ENCODE results near the gene TFF3.

Gene TFF3

DNA sequence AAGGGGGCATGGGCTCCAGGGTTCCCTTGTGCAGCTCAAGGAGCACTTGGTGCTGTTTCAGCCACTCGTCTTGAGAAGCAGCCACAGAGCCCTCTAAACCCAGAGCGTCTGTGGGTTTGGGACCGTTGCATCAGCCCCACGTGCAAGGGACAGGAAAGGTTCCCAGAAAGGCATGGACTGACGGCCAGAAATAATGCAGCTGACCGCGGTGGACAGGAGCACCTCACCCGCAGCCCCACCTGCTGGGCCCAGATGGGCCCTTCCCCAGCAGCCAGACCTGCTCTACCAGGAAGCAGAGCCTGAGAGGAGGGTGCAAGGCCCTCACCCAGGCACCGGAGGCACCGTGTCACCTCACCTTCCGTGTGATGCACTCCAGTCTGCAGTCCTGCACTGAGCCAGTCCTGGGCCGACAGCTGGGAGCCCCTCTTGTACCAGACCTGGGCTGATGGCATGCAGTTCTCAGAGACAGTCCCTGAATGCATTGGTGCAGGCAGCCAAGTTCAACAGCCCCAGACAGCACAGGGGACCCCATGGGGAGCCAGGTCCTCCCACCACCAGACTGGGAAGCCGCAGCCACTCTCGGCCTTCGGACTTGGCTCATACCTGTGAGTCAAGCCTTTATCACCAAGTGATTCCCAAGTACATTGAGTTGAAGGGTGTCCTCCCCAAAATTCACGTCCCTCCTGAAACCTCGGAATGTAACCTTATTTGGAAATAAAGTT, 4.8 kb upstream of the TFF3 start:
- DNase-seq = no peak

DNA sequence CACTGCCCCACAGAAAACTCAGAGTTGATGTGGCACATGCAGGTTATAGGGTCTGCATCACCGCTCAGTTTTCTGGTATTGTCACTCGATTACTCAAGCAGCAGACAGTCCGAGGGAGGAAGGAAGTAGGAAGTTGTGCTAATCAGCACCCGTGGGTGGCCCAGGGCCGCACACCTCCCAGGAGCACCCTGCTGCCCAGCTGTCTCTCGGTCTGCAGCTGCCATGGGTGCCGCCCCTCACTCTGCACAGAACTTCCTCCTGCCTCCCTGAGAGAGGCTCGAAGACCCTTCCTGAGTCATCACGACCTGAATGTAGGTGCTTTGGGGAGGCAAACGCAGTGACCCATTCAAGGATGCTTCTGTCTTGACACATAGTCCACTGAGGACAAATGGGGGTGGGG, 4.2 kb upstream of the TFF3 start:
- DNase-seq = no peak

DNA sequence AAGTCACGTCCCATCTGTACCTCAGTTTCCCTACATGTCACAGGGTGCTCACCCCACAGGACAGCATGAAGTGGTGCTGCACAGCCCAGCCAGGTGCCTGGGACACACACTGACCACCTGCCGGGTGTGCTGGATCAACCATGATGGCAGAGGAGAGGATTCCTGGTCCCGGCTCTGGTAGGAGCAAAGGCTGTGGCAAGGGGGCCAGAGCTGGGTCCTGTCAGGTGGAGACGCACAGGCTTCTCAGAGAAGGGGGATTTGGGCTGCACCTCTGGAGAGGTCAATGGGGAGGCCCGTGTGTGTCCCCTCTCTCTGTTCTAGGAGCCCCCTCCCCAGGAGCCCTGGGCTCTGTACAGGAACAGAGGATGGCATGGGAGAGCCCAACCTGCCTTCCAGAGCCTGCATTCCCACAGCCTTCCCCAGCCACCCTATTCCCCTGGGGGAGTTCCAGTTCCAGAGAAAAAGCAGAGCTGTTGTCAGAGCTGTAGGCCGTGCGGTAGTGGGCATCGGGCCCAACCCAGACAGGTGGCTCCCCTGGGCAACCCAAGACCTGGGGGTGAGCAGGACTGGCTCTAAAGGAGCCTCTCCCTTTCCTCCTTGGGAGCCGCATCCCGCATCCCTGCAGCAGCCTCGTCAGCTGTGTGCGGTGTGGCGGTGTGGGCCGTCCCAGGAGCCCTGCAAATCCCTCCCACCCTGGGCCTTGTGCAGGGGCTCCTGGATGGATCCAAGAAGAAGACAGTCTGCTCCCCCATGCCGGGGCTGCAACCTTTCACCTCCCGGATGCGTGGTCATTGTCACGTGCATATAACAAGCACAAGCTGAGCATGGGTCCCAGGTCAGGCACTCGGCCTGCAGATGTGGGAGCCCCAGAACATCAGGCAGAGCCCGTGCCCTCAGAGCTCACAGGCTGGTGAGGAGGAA, 2.9 kb upstream of the TFF3 start:
- peak; percentile 75 for DNase-seq

DNA sequence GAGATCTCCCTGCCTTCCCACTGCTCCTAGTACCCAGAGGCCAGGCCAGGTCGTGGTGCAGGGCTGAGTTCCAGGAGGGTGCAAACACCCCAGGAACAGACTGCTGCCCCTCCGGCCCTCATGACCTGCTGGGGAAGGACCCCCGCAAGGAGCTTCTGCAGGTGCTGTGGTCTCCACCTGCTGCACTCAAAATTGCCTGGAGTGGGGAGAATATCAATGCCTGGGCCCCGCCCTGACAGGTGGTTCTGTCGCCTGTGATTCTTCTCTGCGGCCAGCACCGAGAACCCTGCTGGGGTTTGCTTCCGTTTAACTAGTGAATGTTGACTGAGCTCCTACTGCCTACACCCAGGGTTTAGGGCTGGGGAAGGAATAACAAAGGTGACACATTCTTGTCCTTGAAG, 2.1 kb upstream of the TFF3 start:
- peak; percentile 94 for DNase-seq

DNA sequence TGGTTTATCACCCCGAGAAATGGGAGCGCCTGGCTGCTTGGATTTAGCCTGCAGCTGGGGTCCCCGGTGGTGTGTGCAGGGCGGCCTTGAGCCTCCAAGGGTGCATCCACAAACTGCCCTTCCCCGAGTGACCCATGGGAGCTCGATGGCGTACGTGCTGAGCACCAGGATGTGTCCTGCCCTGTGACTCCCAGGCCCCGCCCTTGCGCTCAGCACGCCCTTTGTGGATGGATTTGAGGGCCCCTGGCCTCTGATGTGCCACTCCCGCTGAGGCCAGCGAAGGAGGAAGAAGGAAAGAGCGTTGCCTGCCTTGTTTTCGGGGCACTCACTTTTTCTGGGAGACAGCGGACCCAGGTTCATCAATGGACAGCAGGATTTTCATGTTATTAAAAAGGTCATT, 1.7 kb upstream of the TFF3 start:
- peak; percentile 68 for DNase-seq

DNA sequence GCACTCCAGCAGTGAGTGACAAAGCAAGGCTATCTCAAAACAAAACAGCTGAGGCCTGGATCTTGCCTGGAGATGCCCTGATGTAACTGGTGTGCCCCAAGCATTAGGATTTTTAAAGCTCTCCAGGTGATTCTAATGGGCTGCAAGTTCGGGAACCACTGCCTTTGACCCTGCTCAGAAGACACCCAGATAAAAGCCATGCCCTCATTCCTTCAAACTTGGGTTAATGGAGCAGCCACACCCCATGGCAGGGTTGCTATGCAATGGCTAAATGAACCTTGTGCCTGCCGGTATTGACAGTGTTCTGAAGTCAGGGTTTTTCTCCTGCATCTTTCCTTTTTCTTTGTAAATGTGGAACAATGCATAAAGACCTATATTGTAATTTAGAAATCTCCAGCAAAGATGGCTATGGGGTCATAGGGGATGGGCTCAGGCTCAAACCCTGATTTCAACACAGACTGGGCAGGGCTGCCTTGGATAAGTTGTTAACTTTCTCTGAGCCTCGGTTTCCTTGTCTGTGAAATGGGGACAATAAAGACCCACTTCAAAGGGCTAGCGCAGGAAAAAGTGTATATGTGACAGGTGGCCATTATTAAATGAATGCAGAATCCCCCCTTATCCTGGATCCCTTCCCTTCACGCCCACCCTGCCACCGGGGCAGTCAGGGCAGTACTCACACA, 453 bp downstream of the TFF3 start:
- DNase-seq = peak; percentile 38

DNA sequence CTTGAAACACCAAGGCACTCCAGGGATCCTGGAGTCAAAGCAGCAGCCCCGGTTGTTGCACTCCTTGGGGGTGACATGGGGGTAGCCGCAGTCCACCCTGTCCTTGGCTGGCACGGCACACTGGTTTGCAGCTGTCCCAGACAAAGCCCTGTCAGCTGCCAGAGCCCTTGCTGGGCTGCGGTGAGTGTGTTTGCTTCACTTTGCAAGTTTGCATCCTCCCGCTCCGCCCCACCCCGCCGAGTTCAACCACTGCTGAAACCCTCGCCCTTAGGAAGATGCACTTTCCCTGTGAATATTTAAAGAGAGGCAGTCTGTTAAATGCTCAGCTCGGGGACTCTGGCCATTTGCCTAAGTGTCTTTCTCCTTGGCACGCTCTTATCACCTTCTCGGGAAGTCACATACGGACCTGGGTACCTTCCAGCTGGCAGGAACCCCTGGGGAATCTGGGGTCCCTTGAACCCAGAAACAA, 1.7 kb downstream of the TFF3 start:
- peak; percentile 96 for DNase-seq

DNA sequence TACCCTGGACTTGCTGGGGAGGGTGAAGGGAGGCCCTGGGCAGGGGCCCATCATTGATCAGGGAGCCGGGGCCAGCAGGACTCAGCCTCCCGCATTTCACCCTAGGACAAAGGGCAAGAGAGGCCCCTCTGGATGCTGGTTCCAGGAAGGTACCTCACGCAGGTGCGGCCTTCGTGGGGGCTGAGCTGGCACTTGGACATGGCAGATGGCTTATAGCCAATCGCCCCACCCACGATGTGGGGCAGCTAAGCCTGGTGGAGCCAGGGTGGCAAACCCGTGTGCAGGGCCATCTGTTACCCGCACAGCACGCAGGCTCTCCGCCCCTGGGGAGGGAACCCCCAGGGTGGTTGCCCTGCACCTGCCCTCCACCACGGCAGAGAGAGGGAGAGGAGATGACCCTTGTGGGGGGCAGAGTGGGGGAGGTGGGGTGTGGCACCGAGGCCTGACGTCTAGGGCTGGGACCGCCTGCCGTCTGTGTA, 2.5 kb downstream of the TFF3 start:
- DNase-seq = peak; percentile 76

DNA sequence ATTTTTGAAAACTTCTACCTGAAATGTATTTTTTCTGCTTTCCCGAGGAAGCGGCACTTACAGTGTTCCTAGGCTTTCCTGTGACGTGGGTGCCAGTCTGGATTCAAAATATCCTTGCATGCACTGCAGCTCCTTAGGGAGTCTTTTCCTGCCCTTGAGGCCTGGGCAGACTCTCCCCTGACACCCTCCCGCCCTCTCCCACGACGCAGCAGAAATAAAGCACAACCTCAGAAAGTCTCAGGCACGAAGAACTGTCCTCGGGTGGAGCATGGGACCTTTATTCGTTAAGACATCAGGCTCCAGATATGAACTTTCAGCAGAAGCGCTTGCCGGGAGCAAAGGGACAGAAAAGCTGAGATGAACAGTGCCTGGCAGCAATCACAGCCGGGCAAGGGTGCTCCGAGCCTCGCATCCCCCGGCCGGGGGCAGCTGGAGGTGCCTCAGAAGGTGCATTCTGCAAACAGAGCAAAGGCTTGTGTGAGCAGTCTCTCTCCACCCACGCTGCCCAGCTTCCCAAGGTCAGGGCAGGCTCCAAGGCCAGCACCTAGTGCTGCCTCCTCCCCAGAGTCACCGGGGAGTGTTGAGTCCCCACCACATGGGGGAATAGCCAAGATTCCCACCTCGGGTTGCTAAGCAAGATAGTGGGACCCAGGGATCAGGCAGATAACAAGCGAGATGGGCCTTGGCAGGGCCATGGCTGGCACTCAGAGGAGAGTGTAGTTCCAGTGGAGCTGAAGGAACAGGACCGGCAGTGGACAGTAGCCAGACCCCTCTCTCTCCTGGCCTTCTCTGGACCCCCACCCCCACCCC, 3.2 kb downstream of the TFF3 start:
- DNase-seq = peak; percentile 44

DNA sequence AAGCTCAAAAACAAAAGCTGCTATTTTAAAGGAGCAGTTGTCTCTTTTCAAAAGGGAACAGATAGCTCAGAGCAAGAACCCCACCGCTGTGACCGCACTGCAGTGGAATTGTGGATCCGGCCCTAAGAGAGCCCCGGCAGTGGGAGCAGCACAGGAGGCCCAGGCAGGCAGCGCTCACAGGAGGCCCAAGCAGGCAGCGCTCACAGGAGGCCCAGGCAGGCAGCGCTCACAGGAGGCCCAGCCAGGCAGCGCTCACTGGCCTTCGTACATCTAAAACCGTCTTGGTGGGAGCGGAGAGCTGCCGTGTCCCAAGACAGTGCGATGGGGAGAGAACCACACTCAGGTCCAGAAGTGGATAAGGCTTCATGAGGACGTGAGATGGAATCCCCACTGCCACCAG, 4.0 kb downstream of the TFF3 start:
- DNase-seq = peak; percentile 65

DNA sequence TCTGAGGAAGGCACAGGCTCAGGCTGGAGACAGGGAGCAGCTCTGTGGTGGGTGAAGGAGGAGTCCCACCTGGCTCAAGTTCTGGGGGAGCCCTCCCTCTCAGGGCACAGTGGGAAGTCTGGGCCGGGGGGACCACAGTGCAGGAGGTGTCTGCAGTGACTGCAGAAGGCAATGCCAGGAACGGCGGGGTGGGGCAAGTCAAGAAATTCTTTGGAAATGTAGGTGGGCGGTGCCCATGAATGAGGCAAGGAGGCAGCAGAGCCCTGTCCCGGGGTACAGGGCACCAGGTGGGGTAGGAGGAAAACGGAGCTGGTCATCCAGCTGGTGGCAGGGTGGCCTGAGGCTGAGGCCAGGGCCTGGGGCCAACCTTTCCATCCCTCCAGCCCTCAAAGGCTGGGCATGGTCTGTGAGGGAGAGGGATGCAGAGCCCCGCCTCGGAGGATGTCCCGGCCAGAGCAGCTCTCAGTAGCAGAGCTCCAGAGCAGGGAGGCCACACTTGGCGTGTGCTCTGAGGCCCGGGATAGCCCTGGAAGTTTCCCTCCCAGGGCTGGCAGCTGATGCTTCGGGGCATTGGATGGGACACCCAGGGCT, 4.7 kb downstream of the TFF3 start:
- DNase-seq = peak; percentile 45

DNA sequence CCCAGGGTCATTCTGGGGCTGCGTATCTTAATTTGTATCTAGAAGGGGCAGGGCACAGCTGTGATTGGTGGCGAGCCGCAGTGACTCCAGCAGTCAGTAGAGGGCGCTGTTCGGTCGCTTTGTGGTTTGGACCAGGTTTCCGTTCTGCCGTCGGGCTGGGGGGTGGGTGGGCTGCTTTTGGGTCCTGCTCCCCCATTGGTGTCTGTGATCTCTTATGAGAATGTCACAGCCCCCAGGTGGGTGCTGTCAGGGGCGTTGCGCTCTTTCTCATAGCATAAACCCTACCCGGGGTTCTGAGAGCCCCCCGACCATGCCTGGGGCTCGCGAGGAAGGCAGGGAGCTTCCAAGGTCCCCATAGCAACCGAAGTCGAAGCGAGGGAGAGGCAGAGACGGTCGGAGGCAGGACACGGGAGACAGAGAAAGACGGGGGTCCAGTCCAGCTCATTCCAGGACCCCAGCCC, 5.4 kb downstream of the TFF3 start:
- DNase-seq = peak; percentile 85

DNA sequence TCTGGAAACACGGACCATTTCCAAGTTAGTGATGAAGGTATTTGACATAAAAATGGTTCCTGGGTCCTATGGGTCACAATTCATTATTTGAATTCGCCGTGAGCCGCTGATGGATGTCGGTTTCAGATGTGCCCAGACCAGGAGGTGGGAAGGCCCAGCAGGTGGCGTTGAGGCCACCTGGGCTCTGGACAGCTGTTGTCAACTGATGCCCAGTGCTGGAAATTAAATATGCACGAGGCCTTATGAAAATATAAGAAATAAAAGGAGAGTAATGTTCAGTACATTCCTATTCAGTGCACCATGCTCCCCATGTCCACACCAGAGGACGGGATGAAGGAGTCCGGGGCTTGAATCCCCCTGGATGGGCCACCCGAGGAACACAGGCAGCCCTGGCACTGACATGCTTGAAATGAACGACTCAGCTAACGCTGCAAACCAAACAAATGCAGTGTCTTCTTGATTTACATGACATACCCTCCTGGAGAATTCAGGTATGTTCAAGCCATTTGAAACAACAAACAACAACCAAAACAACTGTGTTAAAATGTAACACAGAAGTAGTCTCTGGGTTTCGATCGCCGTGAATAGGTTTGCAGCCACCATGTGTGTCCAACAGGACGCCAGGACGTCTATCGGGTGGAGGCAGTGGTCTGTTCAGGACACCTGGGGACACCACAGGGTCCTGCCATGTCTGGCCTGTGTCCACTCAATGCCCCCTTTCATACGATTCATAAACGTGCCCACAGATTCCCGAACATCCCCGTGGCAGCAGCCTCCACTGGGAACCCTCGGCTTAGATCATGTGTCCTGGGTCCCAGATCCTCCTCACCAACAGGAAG, 6.1 kb downstream of the TFF3 start:
- DNase-seq = no peak

DNA sequence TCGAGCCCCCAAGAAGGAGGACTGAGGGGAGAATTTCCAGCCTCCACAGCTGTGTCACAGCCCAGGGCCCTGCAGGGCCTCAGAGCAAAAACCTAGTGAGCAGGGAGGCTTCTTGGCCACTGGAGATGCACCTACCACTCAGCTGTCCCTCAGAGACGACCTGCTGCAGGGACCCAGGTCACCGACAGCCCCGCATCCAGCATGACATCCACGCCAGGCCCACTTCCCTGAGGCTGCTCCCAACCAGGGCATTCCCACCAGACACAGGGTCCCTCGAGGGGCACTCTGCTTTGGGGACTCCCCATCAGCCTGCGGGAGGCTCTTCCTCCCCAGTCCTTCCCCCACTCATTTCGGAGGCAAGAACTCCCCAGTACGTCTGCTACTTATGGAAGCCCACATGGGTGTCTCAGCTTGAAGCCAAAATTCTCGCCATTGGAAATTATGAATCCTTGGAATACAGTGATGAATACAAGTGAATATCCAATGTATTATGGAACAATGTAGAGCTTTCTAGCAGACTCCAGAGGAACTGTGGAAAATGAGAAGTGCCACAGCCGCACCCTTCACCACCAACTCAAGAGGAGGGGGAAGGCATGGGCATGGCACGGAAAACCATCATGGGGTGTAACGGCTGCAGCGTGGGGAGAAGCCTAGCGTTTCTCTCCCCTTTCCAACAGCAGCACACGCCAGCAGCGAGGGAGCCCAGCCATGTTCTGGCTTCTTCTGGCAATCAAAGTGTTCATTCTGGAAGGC, 6.9 kb downstream of the TFF3 start:
- DNase-seq = no peak

DNA sequence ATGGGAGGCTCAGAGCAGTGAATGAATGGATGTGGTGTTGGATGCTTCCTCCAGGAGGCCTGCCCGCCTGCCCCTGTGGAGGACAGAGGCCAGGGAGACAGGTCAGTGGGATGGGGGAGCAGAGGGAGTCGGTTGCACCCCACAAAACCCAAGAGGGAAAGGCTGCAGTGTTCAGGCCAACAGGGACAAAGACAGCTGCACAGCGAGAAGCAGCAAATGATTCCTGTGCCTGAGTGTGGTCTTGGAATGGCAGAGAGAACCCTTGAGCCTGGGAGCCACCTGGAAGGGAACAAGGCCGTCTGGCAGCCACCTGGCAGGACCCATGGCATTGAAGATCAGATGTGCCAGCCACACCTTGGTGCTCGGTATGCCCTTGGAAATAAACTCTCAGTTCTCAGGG, 8.1 kb downstream of the TFF3 start:
- peak; percentile 34 for DNase-seq

DNA sequence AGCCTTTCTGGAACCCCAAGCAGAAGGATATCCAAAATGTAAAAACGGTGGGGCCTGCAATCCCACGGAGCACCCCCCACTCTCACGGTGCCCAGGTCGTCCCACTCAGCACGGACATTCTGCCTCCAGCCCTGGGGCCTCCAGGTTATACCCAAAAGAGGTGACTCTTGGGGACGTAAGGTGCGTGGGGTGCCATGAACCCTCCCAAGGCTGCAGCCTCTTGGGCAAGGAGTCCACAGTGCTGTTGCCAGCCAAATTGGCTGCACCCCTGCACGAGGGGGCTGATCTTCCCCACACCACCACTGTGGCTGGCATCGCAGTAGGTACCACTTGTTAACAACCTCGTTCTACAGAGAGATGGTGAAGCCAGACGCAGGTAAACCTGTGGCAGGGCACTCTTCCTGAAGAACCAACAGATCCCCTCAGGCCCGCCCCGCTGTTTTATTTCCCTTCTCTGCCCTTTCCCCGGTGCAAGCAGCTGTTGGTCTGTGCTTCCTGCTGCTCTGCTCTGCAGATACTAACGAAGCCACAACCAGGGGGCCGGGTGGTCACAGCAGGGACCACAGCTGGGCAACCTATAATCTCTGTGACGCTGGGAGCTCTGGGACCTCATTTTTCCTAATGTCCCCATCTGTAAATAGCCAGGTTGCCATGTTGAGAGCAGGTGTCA, 8.7 kb downstream of the TFF3 start:
- peak; percentile 88 for DNase-seq

DNA sequence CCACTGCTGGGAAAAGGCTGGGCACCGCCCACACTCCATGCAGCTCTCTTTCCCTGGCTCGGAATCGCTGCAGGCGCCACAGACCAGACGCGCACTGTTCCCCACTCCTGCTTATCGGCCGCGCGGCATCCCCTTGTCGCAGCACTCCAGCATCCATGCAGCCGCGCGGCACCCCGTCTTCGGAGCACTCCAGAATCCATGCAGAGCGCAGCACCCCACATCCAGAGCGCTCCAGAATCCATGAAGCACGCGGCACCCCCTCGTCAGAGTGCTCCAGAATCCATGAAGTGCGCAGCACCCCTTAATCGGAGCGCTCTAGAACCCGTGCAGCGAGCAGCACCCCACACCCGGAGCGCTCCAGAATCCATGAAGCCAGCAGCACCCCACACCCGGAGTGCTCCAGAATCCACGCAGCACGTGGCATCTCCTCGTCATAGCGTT, 9.5 kb downstream of the TFF3 start:
- DNase-seq = no peak

DNA sequence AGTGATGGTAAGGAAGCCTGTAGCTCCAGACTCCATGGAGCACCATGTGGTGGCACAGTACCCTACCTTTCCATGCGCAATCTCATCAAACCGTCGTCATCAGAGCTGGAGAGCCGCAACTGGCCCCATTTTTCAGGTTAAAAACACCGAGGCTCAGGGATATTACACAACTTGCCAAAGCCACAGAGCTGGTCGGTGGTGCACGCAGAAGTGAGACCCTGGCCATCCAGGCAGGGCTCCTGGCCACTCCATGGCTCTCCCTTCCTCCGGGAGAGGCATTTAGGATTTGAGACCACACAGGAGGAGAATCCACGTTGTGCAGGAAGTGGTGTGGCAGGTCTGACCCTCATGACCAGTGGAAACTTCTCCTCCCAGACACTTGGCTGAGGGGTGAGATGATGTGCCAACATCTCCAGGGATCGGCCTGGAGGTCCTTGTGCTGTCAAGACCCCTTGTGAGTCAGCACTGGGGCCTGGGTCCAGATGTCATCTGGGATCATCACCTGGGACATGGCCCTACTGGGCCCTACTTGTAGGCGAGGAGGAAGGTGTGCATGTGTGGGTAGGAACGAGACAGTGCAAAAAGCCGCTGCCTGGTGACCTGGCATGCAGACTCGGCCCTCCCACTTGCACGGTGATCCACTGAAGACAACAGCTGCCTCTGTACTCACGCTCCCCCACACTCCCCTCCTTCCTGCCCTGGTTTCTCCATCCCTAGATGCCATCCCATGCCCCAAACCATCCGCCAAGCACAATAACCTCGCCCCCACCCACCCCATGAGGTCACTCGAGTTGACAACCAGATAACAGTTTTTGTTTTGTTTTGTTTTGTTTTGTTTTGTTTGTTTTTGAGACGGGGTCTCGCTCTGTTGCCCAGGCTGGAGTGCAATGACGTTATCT, 10.4 kb downstream of the TFF3 start:
- no peak for DNase-seq
